Measurements from ENCODE around the gene SNAPC4. TPM values are rescaled to one million over a fixed set of nuclear protein-coding genes. Genes with fewer than 3 reads are reported as not detected.

Gene SNAPC4
- total and polyA plus RNA-seq, 2 of the 8 experiments (the other 6 are each of a cell fraction or from before 2014, with no cell fraction given), result 6.9 to 18.1 TPM

GRCh38 chr9:136395020-136395340 lies 5.0 kb downstream of the SNAPC4 start:
- no peak overlapping the region for H2AK5ac ChIP-seq (ENCODE audit: low read depth, low read length)
- H4K8ac ChIP-seq (ENCODE audit: extremely low read depth, insufficient read depth, low read length), result no peak overlapping the region
- 90% methylated on average over 13 of the region's 13 CpGs; no CpG with 5 or more reads in 1 of the 2 experiments for WGBS, 2 experiments (ENCODE audit: extremely low coverage in 1 of 2, insufficient coverage in 1 of 2, insufficient read length in 1 of 2, insufficient replicate concordance in 2 of 2, low coverage in 1 of 2, low lambda C conversion rate in 2 of 2, missing lambda C conversion rate in 1 of 2)
- H3K9me3 ChIP-seq (ENCODE audit: insufficient read depth in 2 of 2, low read depth in 1 of 2, low read length in 1 of 2), result no peaks in the 10 kb centered on the region
- peaks cover 0 to 26% of the 10 kb centered on the region in 2 experiments; a peak in 2 of 4 replicates for H3K79me2 ChIP-seq (ENCODE audit: control insufficient read depth in 1 of 2, insufficient read depth in 2 of 2, low read length in 2 of 2)
- H3K4me3 ChIP-seq (ENCODE audit: extremely low read depth in 1 of 4, insufficient read depth in 2 of 4, low read depth in 3 of 4, low read length in 4 of 4), result no peak overlapping the region
- DNase-seq (ENCODE audit: low read depth in 1 of 2, low spot score in 2 of 2), result no peak
- no peaks in the 10 kb centered on the region for H3K27me3 ChIP-seq (replicated peaks in 1 of 4; ENCODE audit: control insufficient read depth in 3 of 4, extremely low read depth in 1 of 4, insufficient read depth in 3 of 4, low read length in 3 of 4)
- H2AFZ ChIP-seq (ENCODE audit: low read length), result no peak overlapping the region
- peaks cover 0 to 10% (median 7%) of the 10 kb centered on the region in 4 experiments; a peak in 5 of 7 replicates for H3K4me1 ChIP-seq (replicated peaks in 1 of 4; ENCODE audit: control insufficient read depth in 3 of 4, insufficient read depth in 4 of 4, low read length in 3 of 4)
- H2BK12ac ChIP-seq (ENCODE audit: low read depth, low read length), result no peak overlapping the region
- no peak overlapping the region for H3K9ac ChIP-seq (replicated peaks in 1 of 4; ENCODE audit: extremely low read depth in 1 of 4, low read depth in 3 of 4, low read length in 3 of 4)
- no peak for FAIRE-seq
- POLR2A ChIA-PET (ENCODE audit: partially characterized antibody), result interaction anchor here (2.2 to 14.6 kb wide), 3 partner anchors 8 to 62 kb away, joined by 5 to 139 read pairs (median 123); partner anchors contain the start of genes ENTR1 and PMPCA
- H3K56ac ChIP-seq (replicated peaks; ENCODE audit: insufficient read length, low read depth, low read length), result no peak overlapping the region
- TF ChIP-seq EGR1 (IDR thresholded peaks at IDR 0.05; ENCODE audit: borderline replicate concordance, low read depth, low read length) (no peak), POLR2AphosphoS5 (IDR thresholded peaks at IDR 0.05; ENCODE audit: low read depth, low read length) (0 out of 2 replicates have a peak, but pooled peaks have one; percentile 10)
- CTCF ChIA-PET (ENCODE audit: partially characterized antibody), result interaction anchor here (0.9 kb wide), 1 partner anchor 14 kb away, joined by 3 read pairs; no protein-coding TSS in a partner anchor
- H2BK5ac ChIP-seq (ENCODE audit: low read depth, low read length), result no peak overlapping the region
- no peak overlapping the region for H3K27ac ChIP-seq (ENCODE audit: low read depth, low read length)
- no peak overlapping the region for H4K5ac ChIP-seq (ENCODE audit: insufficient read length, low read depth, low read length)
- H3K18ac ChIP-seq (ENCODE audit: extremely low read depth, low read length), result no peak overlapping the region
- no peak overlapping the region for H3K4me2 ChIP-seq (ENCODE audit: insufficient read depth in 1 of 2, low read depth in 2 of 2, low read length in 2 of 2)
- no peak overlapping the region for H3K14ac ChIP-seq (ENCODE audit: insufficient read length)
- peaks cover 10% of the 10 kb centered on the region; the same call in 1 of the 2 replicates for H3K79me1 ChIP-seq (ENCODE audit: low read depth, low read length)
- H2BK20ac ChIP-seq (ENCODE audit: low read length), result no peak overlapping the region
- H2BK15ac ChIP-seq (ENCODE audit: low read length), result no peak overlapping the region
- no peak overlapping the region for H3K23ac ChIP-seq (ENCODE audit: insufficient read length)
- H3K4ac ChIP-seq (replicated peaks; ENCODE audit: insufficient read length, low read depth, low read length), result no peak overlapping the region
- H4K91ac ChIP-seq (replicated peaks; ENCODE audit: insufficient read length, low read length), result no peak overlapping the region
- peaks cover 39 to 67% (median 60%) of the 10 kb centered on the region in 4 experiments for H3K36me3 ChIP-seq (ENCODE audit: control insufficient read depth in 2 of 4, insufficient read depth in 4 of 4, low read length in 3 of 4)
- H2BK120ac ChIP-seq (replicated peaks; ENCODE audit: low read depth, low read length), result no peak overlapping the region
- peaks cover 6 to 12% of the 10 kb centered on the region in 2 experiments for H4K20me1 ChIP-seq (replicated peaks in 1 of 2; ENCODE audit: control insufficient read depth in 1 of 2, insufficient read depth in 2 of 2, low read length in 2 of 2)
- H3K23me2 ChIP-seq (ENCODE audit: low read depth, low read length), result peaks cover 6% of the 10 kb centered on the region; the same call in 1 of the 2 replicates
